ENCODE measurements around the gene ZNF804A.

The ZNF804A gene

GRCh38 chr2:184598316-184599053 lies at the start of gene ZNF804A:
TSS of gene ZNF804A (plus strand) at chr2:184598529. CDS start at chr2:184598960, 431 bp downstream.
- DNase-seq = peak; percentile 2

GRCh38 chr2:184549153-184549552 lies 49.2 kb upstream of the ZNF804A start:
- no peak for DNase-seq

- DNase-seq = no peak
Observed at GRCh38 chr2:184551626-184552025, 46.7 kb upstream of the ZNF804A start.

GRCh38 chr2:184554736-184555135 lies 43.6 kb upstream of the ZNF804A start:
- DNase-seq = no peak

GRCh38 chr2:184555352-184555751 lies 43.0 kb upstream of the ZNF804A start:
- no peak for DNase-seq

GRCh38 chr2:184556639-184557038 lies 41.7 kb upstream of the ZNF804A start:
- DNase-seq = no peak

GRCh38 chr2:184558713-184559464 lies 39.4 kb upstream of the ZNF804A start:
- DNase-seq = no peak

GRCh38 chr2:184560603-184561002 lies 37.7 kb upstream of the ZNF804A start:
- DNase-seq = no peak

- no peak for DNase-seq
Observed at GRCh38 chr2:184562532-184562931, 35.8 kb upstream of the ZNF804A start.

GRCh38 chr2:184564092-184564491 lies 34.2 kb upstream of the ZNF804A start:
- no peak for DNase-seq

- no peak for DNase-seq
Observed at GRCh38 chr2:184566716-184567115, 31.6 kb upstream of the ZNF804A start.

GRCh38 chr2:184577056-184577455 lies 21.3 kb upstream of the ZNF804A start:
- DNase-seq = no peak

GRCh38 chr2:184577743-184578142 lies 20.6 kb upstream of the ZNF804A start:
- DNase-seq = no peak

GRCh38 chr2:184579226-184579625 lies 19.1 kb upstream of the ZNF804A start:
- DNase-seq = no peak

- no peak for DNase-seq
Observed at GRCh38 chr2:184581391-184581790, 16.9 kb upstream of the ZNF804A start.

GRCh38 chr2:184589261-184589660 lies 9.1 kb upstream of the ZNF804A start:
- no peak for DNase-seq

- DNase-seq = no peak
Observed at GRCh38 chr2:184596819-184597411, 1.4 kb upstream of the ZNF804A start.

- no peak for DNase-seq
Observed at GRCh38 chr2:184597571-184597991, 748 bp upstream of the ZNF804A start.

- no peak for DNase-seq
Observed at GRCh38 chr2:184598002-184598315, 370 bp upstream of the ZNF804A start.

GRCh38 chr2:184599054-184599871 lies 934 bp downstream of the ZNF804A start:
- no peak for DNase-seq

GRCh38 chr2:184599872-184600222 lies 1.5 kb downstream of the ZNF804A start:
- no peak for DNase-seq

- no peak for DNase-seq
Observed at GRCh38 chr2:184602734-184603133, 4.4 kb downstream of the ZNF804A start.

GRCh38 chr2:184610891-184611290 lies 12.6 kb downstream of the ZNF804A start:
- no peak for DNase-seq

Data from activated CD4-positive, alpha-beta T cell treated with anti-CD3 and anti-CD28 coated beads, Interleukin-2, Interleukin-6, amounts not matched to agents 100 ng/mL and 50 ng/mL, durations not matched to agents 16 hours and 8 hours (primary cell).